ENCODE data around the gene COL6A1. TPM values are rescaled to one million over a fixed set of nuclear protein-coding genes. Genes with fewer than 3 reads are reported as not detected.

Gene COL6A1
- total RNA-seq, 2 experiments from 2014 or later, result 8.0 to 8.5 TPM

GRCh38 chr21:45972716-45973474 lies 8.7 kb upstream of the COL6A1 start:
- no peaks in the 10 kb centered on the region for H3K36me3 Mint-ChIP-seq (ENCODE audit: low read depth)
- H3K4me1 Mint-ChIP-seq (ENCODE audit: low read depth), result peaks cover 10% of the 10 kb centered on the region
- H3K4me3 Mint-ChIP-seq, result peak overlapping the region; percentile 20
- no peaks in the 10 kb centered on the region for H3K9me3 Mint-ChIP-seq
- H3K27ac ChIP-seq (ENCODE audit: low read depth in 1 of 2, low read length in 2 of 2), result no peak overlapping the region
- no peak overlapping the region for H3K27ac Mint-ChIP-seq
- POLR2A ChIA-PET, result interaction anchor here (0.8 kb wide), 1 partner anchor 10 kb away, joined by 4 read pairs; no protein-coding TSS in a partner anchor
- peaks cover 0 to 13% of the 10 kb centered on the region in 2 experiments for H3K9me3 ChIP-seq (ENCODE audit: control insufficient read depth in 1 of 2, insufficient read depth in 1 of 2, low read length in 2 of 2)
- CTCF ChIA-PET, result interaction anchor here (0.7 to 1.3 kb wide), 6 partner anchors 10 to 235 kb away, joined by 3 to 5 read pairs (median 3); partner anchors contain the start of gene COL6A2
- intact Hi-C loops (cut with DNase I, micrococcal nuclease), result loop anchor here (2.0 to 10.0 kb wide), 6 partner anchors 122 to 349 kb away; partner anchors contain the start of genes LSS (in 2 of the 2), C21orf58 (in 1 of the 2), COL6A2 (in 1 of the 2) and MCM3AP (in 1 of the 2)
- peaks cover 25% of the 10 kb centered on the region for H3K27me3 Mint-ChIP-seq
- H3K27me3 ChIP-seq (ENCODE audit: control insufficient read depth in 1 of 2, insufficient read depth in 2 of 2, low read length in 2 of 2), result peaks cover 48 to 51% of the 10 kb centered on the region in 2 experiments
- H3K4me3 ChIP-seq (ENCODE audit: low read length), result peak overlapping the region; percentile 70
- DNase-seq (peak in 1 of 14 experiments; percentile 18), ATAC-seq (ENCODE audit: poor library complexity) (peak; percentile 8)
- H3K4me1 ChIP-seq (ENCODE audit: insufficient read depth, low read length), result peaks cover 45% of the 10 kb centered on the region
- no peaks in the 10 kb centered on the region for H3K36me3 ChIP-seq (ENCODE audit: insufficient read depth, low read length)
- no peak for TF ChIP-seq CTCF (IDR thresholded peaks at IDR 0.05)

GRCh38 chr21:45973475-45974072 lies 8.0 kb upstream of the COL6A1 start:
- Histone ChIP-seq H3K27ac (ENCODE audit: low read depth in 1 of 2, low read length in 2 of 2) (no peak overlapping the region), H3K27me3 (ENCODE audit: control insufficient read depth in 1 of 2, insufficient read depth in 2 of 2, low read length in 2 of 2) (peaks cover 48 to 51% of the 10 kb centered on the region in 2 experiments), H3K36me3 (ENCODE audit: insufficient read depth, low read length) (no peaks in the 10 kb centered on the region), H3K9me3 (ENCODE audit: control insufficient read depth in 1 of 2, insufficient read depth in 1 of 2, low read length in 2 of 2) (peaks cover 0 to 13% of the 10 kb centered on the region in 2 experiments), H3K4me3 (ENCODE audit: low read length) (peak overlapping the region; percentile 70), H3K4me1 (ENCODE audit: insufficient read depth, low read length) (peaks cover 49% of the 10 kb centered on the region)
- no peaks in the 10 kb centered on the region for H3K9me3 Mint-ChIP-seq
- peak; percentile 78 for TF ChIP-seq CTCF (IDR thresholded peaks at IDR 0.05)
- H3K27me3 Mint-ChIP-seq, result peaks cover 29% of the 10 kb centered on the region
- POLR2A ChIA-PET, result interaction anchor here (0.6 to 0.8 kb wide), 2 partner anchors 9 to 56 kb away, joined by 3 to 4 read pairs; no protein-coding TSS in a partner anchor
- H3K4me3 Mint-ChIP-seq, result peak overlapping the region; percentile 93
- ATAC-seq (ENCODE audit: poor library complexity) (peak; percentile 85), DNase-seq (peak; percentile 59 to 89 (median 72))
- CTCF ChIA-PET, result interaction anchor here (0.6 to 1.3 kb wide), 8 partner anchors 10 to 311 kb away, joined by 3 to 5 read pairs (median 3); partner anchors contain the start of gene COL6A2
- intact Hi-C loops (cut with DNase I, micrococcal nuclease), result loop anchor here (2.0 to 10.0 kb wide), 6 partner anchors 121 to 349 kb away; partner anchors contain the start of genes LSS (in 2 of the 2), C21orf58 (in 1 of the 2), COL6A2 (in 1 of the 2) and MCM3AP (in 1 of the 2)
- peaks cover 14% of the 10 kb centered on the region for H3K4me1 Mint-ChIP-seq (ENCODE audit: low read depth)
- H3K36me3 Mint-ChIP-seq (ENCODE audit: low read depth), result no peaks in the 10 kb centered on the region
- peak overlapping the region; percentile 30 for H3K27ac Mint-ChIP-seq

Measured in CD4-positive, alpha-beta T cell (primary cell).